ENCODE data around the gene SH3GL2.

The SH3GL2 gene

GRCh38 chr9:17611342-17611741, 32.5 kb downstream of the SH3GL2 start:
- DNase-seq (ENCODE audit: low spot score) = no peak

GRCh38 chr9:17611917-17612316, 33.1 kb downstream of the SH3GL2 start:
- DNase-seq (ENCODE audit: low spot score) = no peak

GRCh38 chr9:17613758-17614157, 34.9 kb downstream of the SH3GL2 start:
- DNase-seq (ENCODE audit: low spot score) = no peak

- DNase-seq (ENCODE audit: low spot score) = no peak
Observed at GRCh38 chr9:17614250-17614649, 35.4 kb downstream of the SH3GL2 start.

GRCh38 chr9:17614903-17615302, 36.0 kb downstream of the SH3GL2 start:
- DNase-seq (ENCODE audit: low spot score) = no peak

- no peak for DNase-seq (ENCODE audit: low spot score)
Observed at GRCh38 chr9:17622141-17622540, 43.3 kb downstream of the SH3GL2 start.

GRCh38 chr9:17622749-17623148, 43.9 kb downstream of the SH3GL2 start:
- no peak for DNase-seq (ENCODE audit: low spot score)

- no peak for DNase-seq (ENCODE audit: low spot score)
Observed at GRCh38 chr9:17623965-17624364, 45.1 kb downstream of the SH3GL2 start.

- DNase-seq (ENCODE audit: low spot score) = no peak
Observed at GRCh38 chr9:17624571-17624970, 45.7 kb downstream of the SH3GL2 start.

- DNase-seq (ENCODE audit: low spot score) = no peak
Observed at GRCh38 chr9:17625644-17626388, 47.0 kb downstream of the SH3GL2 start.

- no peak for DNase-seq (ENCODE audit: low spot score)
Observed at GRCh38 chr9:17627641-17628040, 48.8 kb downstream of the SH3GL2 start.

- no peak for DNase-seq (ENCODE audit: low spot score)
Observed at GRCh38 chr9:17628624-17629023, 49.8 kb downstream of the SH3GL2 start.

GRCh38 chr9:17630531-17630949, 51.7 kb downstream of the SH3GL2 start:
- no peak for DNase-seq (ENCODE audit: low spot score)

GRCh38 chr9:17631396-17631795, 52.5 kb downstream of the SH3GL2 start:
- no peak for DNase-seq (ENCODE audit: low spot score)

- DNase-seq (ENCODE audit: low spot score) = no peak
Observed at GRCh38 chr9:17632994-17633393, 54.1 kb downstream of the SH3GL2 start.

GRCh38 chr9:17635115-17635890, 56.4 kb downstream of the SH3GL2 start:
- DNase-seq (ENCODE audit: low spot score) = no peak

GRCh38 chr9:17636349-17636748, 57.5 kb downstream of the SH3GL2 start:
- no peak for DNase-seq (ENCODE audit: low spot score)

GRCh38 chr9:17636821-17637220, 58.0 kb downstream of the SH3GL2 start:
- DNase-seq (ENCODE audit: low spot score) = no peak

GRCh38 chr9:17637229-17637628, 58.4 kb downstream of the SH3GL2 start:
- DNase-seq (ENCODE audit: low spot score) = no peak

GRCh38 chr9:17648516-17648915, 69.7 kb downstream of the SH3GL2 start:
- DNase-seq (ENCODE audit: low spot score) = no peak

GRCh38 chr9:17651725-17652124, 72.9 kb downstream of the SH3GL2 start:
- no peak for DNase-seq (ENCODE audit: low spot score)

- no peak for DNase-seq (ENCODE audit: low spot score)
Observed at GRCh38 chr9:17653947-17654465, 75.1 kb downstream of the SH3GL2 start.

GRCh38 chr9:17656889-17657288, 78.0 kb downstream of the SH3GL2 start:
- no peak for DNase-seq (ENCODE audit: low spot score)
